Neuronal stem cell (in vitro differentiated cells): ENCODE data around the gene TEDC1.

Experiments
- DNase-seq: peaks from one replicate; pipeline ENCODE4 v3.0.0-alpha.2; 2013; ENCODE audit warnings: low spot score
- H2AFZ ChIP-seq: one replicate; pipeline ENCODE4 v1.6.1; 2013; ENCODE audit warnings: mild to moderate bottlenecking, low read length, inconsistent platforms
- H2AK5ac ChIP-seq: 2 replicates; pipeline ENCODE4 v1.6.1; 2013; ENCODE audit warnings: low read depth, mild to moderate bottlenecking, inconsistent platforms, low read length, moderate library complexity, mixed read lengths
- H2BK120ac ChIP-seq: 2 replicates; pipeline ENCODE4 v1.6.1; 2013; ENCODE audit warnings: low read depth, mild to moderate bottlenecking, inconsistent platforms, low read length, moderate library complexity, mixed read lengths
- H2BK12ac ChIP-seq: one replicate; pipeline ENCODE4 v1.6.1; 2013; ENCODE audit warnings: low read length, inconsistent platforms
- H2BK15ac ChIP-seq: 2 replicates; pipeline ENCODE4 v1.6.1; 2013; ENCODE audit warnings: mild to moderate bottlenecking, low read length, inconsistent platforms, mixed read lengths
- H2BK5ac ChIP-seq: one replicate; pipeline ENCODE4 v1.6.1; 2013; ENCODE audit warnings: inconsistent platforms, mild to moderate bottlenecking, low read length, moderate library complexity
- H3K14ac ChIP-seq: one replicate; pipeline ENCODE4 v1.6.1; 2013; ENCODE audit warnings: low read length, inconsistent platforms
- H3K18ac ChIP-seq: 2 replicates; pipeline ENCODE4 v1.6.1; 2013; ENCODE audit warnings: low read length, inconsistent platforms
- H3K23ac ChIP-seq: 2 replicates; pipeline ENCODE4 v1.6.1; 2013; ENCODE audit warnings: low read depth, mild to moderate bottlenecking, mixed read lengths, low read length, inconsistent platforms; ENCODE audit not compliant: poor library complexity
- H3K27ac ChIP-seq: replicated peaks from 3 replicates; pipeline ENCODE4 v1.5.1; 2013; ENCODE audit warnings: low read length, inconsistent platforms
- H3K27me3 ChIP-seq, 3 experiments: 2 replicates each; pipeline ENCODE4 v1.6.1; 2013; ENCODE audit warnings: low read length in 3 of 3, mild to moderate bottlenecking in 2 of 3, inconsistent platforms in 1 of 3, low read depth in 1 of 3, mixed read lengths in 1 of 3, moderate library complexity in 1 of 3; ENCODE audit not compliant: control insufficient read depth in 3 of 3, insufficient read depth in 3 of 3
- H3K36me3 ChIP-seq, 2 donors: replicated peaks in 1 of 2; 2 replicates each; pipeline ENCODE4 v1.6.1; 2013; ENCODE audit warnings: low read length in 2 of 2; ENCODE audit not compliant: control insufficient read depth in 2 of 2, insufficient read depth in 2 of 2
- H3K4ac ChIP-seq: 2 replicates; pipeline ENCODE4 v1.6.1; 2013; ENCODE audit warnings: inconsistent platforms, mild to moderate bottlenecking, low read length, moderate library complexity
- H3K4me1 ChIP-seq, 2 donors: 1 replicate in 1 of 2; 2 replicates in 1 of 2; pipeline ENCODE4 v1.6.1; 2013; ENCODE audit warnings: low read length in 2 of 2, low read depth in 1 of 2; ENCODE audit not compliant: control insufficient read depth in 2 of 2, insufficient read depth in 1 of 2
- H3K4me2 ChIP-seq: one replicate; pipeline ENCODE4 v1.6.1; 2013; ENCODE audit warnings: mild to moderate bottlenecking, low read length, inconsistent platforms; ENCODE audit not compliant: insufficient read depth, poor library complexity, severe bottlenecking
- H3K4me3 ChIP-seq, 2 donors: 2 replicates each; pipeline ENCODE4 v1.5.1; 2013; ENCODE audit warnings: low read length in 2 of 2, mild to moderate bottlenecking in 2 of 2, inconsistent platforms in 1 of 2, moderate library complexity in 1 of 2
- H3K79me1 ChIP-seq: one replicate; pipeline ENCODE4 v1.6.1; 2013; ENCODE audit warnings: low read depth, mild to moderate bottlenecking, inconsistent platforms, low read length, moderate library complexity
- H3K9ac ChIP-seq: one replicate; pipeline ENCODE4 v1.6.1; 2013; ENCODE audit warnings: mild to moderate bottlenecking, low read depth, low read length, inconsistent platforms; ENCODE audit not compliant: poor library complexity
- H3K9me3 ChIP-seq, 2 donors: replicated peaks in 1 of 2; 2 replicates each; pipeline versions ENCODE3 to v1.6.1; 2013; ENCODE audit warnings: low read length in 2 of 2, mild to moderate bottlenecking in 2 of 2, inconsistent platforms in 1 of 2, low read depth in 1 of 2, mixed read lengths in 1 of 2, moderate library complexity in 1 of 2; ENCODE audit not compliant: control insufficient read depth in 2 of 2, insufficient read depth in 1 of 2
- H4K8ac ChIP-seq: one replicate; pipeline ENCODE4 v1.6.1; 2013; ENCODE audit warnings: low read depth, mild to moderate bottlenecking, inconsistent platforms, low read length, moderate library complexity
- H4K91ac ChIP-seq: one replicate; pipeline ENCODE4 v1.6.1; 2013; ENCODE audit warnings: low read length, low read depth, mild to moderate bottlenecking, inconsistent platforms; ENCODE audit not compliant: poor library complexity
- WGBS, 2 donors: extraction: QIAGEN DNeasy Blood & Tissue Kit; methylation state at CpG; one replicate each; pipeline ENCODE4 v1.1.7; 2013; ENCODE audit warnings: missing lambda C conversion rate in 2 of 2, mixed read lengths in 1 of 2; ENCODE audit not compliant: insufficient read length in 2 of 2, insufficient replicate concordance in 1 of 2; ENCODE audit errors: extremely low coverage in 2 of 2; 5-methylcytosine and 5-hydroxymethylcytosine counted together

The TEDC1 gene

DNA sequence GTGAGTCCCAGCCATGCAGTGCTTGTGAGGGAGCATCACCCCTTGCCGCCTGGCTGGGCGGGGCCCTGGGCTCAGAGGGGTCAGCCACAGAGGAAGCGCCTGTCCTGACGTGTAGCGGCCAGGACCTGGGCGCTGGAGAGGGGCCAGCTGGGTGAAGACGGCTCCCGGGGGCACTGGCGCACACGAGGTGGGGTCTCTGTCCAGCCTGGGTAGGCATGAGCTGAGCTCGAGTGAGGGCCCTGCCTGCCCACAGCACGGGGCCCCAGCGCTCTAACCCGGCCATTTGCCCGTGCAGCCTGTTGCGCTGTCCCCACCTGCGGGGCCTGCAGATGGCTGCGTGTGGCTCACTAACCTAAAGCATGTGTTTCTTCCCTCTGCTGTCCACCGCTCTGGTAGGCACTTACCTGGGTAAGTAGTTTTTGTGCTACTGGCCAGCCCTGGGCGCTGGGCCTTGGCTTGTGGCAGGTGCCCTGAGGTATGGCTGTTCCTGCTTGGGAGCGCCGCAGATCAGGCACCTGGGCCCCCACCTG is 23.0 kb upstream of the TEDC1 start:
- no peak overlapping the region for H4K91ac ChIP-seq

DNA sequence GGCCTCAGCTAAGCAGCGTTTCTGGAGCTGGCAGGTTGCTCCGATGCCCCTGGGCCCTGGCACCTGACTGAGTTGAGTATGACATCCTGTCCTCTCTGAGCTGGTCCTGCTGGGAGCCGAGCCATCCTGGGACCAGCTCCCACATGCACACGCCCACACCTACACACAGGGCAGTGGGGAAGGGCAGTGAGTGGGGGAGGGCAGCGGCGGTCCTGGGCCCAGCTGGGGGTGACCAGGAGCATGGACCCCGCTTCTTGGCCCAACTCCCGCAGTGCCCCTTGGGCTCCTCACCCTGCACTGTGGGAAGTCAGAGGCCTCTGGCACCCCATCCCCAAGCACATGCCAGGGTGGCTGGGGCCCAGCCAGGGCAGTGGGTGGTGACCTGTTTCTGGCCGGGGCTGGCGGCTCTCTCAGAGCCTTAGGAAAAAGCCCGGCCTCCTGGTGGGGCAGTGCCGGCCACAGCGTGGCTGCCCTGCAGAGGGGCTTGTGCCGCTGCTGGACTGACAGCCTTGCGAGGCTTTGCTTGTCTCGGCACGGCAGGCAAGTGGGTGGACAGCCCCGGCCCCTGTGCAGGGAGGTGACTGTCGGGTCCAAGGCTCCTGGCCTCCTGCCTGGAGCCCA is 22.3 kb upstream of the TEDC1 start:
- H3K4me3 ChIP-seq = no peak overlapping the region
- no peak overlapping the region for H3K27ac ChIP-seq
- H3K79me1 ChIP-seq = peaks cover 1% of the 10 kb centered on the region
- H2BK5ac ChIP-seq = peak overlapping the region; percentile 66
- H3K4ac ChIP-seq = no peak overlapping the region
- no peak overlapping the region for H2BK120ac ChIP-seq
- no peak overlapping the region for H4K8ac ChIP-seq
- peak overlapping the region; percentile 89 for H3K23ac ChIP-seq
- peak overlapping the region; percentile 70 for H3K9ac ChIP-seq
- peak overlapping the region; percentile 22 for H2BK12ac ChIP-seq
- no peak overlapping the region for H2AFZ ChIP-seq
- no peak overlapping the region for H3K14ac ChIP-seq
- H3K4me2 ChIP-seq = no peak overlapping the region
- H4K91ac ChIP-seq = no peak overlapping the region
- H3K36me3 ChIP-seq = peaks cover 28 to 68% of the 10 kb centered on the region in 2 donors
- H3K9me3 ChIP-seq = no peaks in the 10 kb centered on the region
- no peak overlapping the region for H3K18ac ChIP-seq
- H3K4me1 ChIP-seq = peaks cover 16 to 28% of the 10 kb centered on the region in 2 donors
- H2AK5ac ChIP-seq = no peak overlapping the region
- H3K27me3 ChIP-seq = no peaks in the 10 kb centered on the region
- no CpG with 5 or more reads among the region's 19 CpGs for WGBS, 2 donors
- DNase-seq = no peak
- H2BK15ac ChIP-seq = no peak overlapping the region

More for the DNA sequence above, 23.0 kb upstream of the TEDC1 start:
- WGBS, 2 donors = no CpG with 5 or more reads among the region's 22 CpGs
- H3K4ac ChIP-seq = no peak overlapping the region
- H3K27me3 ChIP-seq = no peaks in the 10 kb centered on the region
- H3K27ac ChIP-seq = no peak overlapping the region
- H3K4me3 ChIP-seq = no peak overlapping the region
- no peak for DNase-seq
- H3K79me1 ChIP-seq = no peaks in the 10 kb centered on the region
- H3K9me3 ChIP-seq = no peaks in the 10 kb centered on the region
- no peak overlapping the region for H3K4me2 ChIP-seq
- H3K14ac ChIP-seq = no peak overlapping the region
- H2BK120ac ChIP-seq = no peak overlapping the region
- H3K18ac ChIP-seq = no peak overlapping the region
- peaks cover 13 to 22% of the 10 kb centered on the region in 2 donors for H3K4me1 ChIP-seq
- H2AFZ ChIP-seq = no peak overlapping the region
- no peak overlapping the region for H2BK5ac ChIP-seq
- no peak overlapping the region for H3K23ac ChIP-seq
- no peak overlapping the region for H2BK12ac ChIP-seq
- no peak overlapping the region for H4K8ac ChIP-seq
- peaks cover 34 to 75% of the 10 kb centered on the region in 2 donors for H3K36me3 ChIP-seq
- no peak overlapping the region for H2BK15ac ChIP-seq
- H2AK5ac ChIP-seq = no peak overlapping the region
- H3K9ac ChIP-seq = no peak overlapping the region

DNA sequence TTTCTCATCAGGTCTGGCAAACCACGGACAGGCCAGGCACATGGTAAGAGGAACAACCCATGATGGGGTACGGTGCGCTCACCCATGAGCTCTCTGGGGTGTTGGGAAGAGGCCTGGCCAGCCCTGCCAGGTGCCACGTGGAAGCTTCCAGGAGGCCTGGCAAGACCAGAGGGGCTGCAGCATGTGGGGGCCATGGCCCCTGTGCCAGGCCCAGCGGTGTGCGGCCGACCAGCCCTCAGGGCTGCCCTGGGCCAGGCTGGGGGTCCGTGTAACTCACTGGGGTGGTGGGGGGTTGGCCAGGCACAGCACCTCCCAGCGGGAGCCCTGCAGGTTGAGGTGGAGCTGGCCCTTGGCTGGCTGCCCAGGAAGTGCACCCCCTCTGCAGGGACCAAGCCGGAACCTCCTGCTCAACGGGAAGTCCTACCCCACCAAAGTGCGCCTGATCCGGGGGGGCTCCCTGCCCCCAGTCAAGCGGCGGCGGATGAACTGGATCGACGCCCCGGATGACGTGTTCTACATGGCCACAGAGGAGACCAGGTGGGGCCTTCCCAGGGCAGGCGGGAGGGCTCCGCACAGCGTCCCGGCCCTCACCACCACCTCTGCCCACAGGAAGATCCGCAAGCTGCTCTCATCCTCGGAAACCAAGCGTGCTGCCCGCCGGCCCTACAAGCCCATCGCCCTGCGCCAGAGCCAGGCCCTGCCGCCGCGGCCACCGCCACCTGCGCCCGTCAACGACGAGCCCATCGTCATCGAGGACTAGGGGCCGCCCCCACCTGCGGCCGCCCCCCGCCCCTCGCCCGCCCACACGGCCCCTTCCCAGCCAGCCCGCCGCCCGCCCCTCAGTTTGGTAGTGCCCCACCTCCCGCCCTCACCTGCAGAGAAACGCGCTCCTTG is 21.3 kb upstream of the TEDC1 start:
- Histone ChIP-seq H3K27ac (no peak overlapping the region), H3K4me2 (no peak overlapping the region)

More for the DNA sequence above, 21.3 kb upstream of the TEDC1 start:
- no CpG with 5 or more reads among the region's 54 CpGs for WGBS, 2 donors
- peaks cover 17 to 30% of the 10 kb centered on the region in 2 donors for H3K4me1 ChIP-seq
- peaks cover 0 to under 1% (median 0%) of the 10 kb centered on the region in 3 experiments for H3K27me3 ChIP-seq
- peak overlapping the region; percentile 38 for H3K14ac ChIP-seq
- H3K9ac ChIP-seq = no peak overlapping the region
- no peak overlapping the region for H2BK15ac ChIP-seq
- peak overlapping the region; percentile 66 for H2BK5ac ChIP-seq
- H2AFZ ChIP-seq = no peak overlapping the region
- no peak overlapping the region for H2BK12ac ChIP-seq
- no peak overlapping the region for H3K4me3 ChIP-seq
- H2BK120ac ChIP-seq = no peak overlapping the region
- peak overlapping the region; percentile 57 for H3K18ac ChIP-seq
- H3K36me3 ChIP-seq = peaks cover 22 to 58% of the 10 kb centered on the region in 2 donors
- peak overlapping the region; percentile 96 for H3K23ac ChIP-seq
- DNase-seq = no peak
- peaks cover 3% of the 10 kb centered on the region for H3K79me1 ChIP-seq
- peak overlapping the region; percentile 46 for H2AK5ac ChIP-seq
- peak overlapping the region; percentile 17 for H4K8ac ChIP-seq
- no peak overlapping the region for H4K91ac ChIP-seq
- no peak overlapping the region for H3K4ac ChIP-seq
- no peaks in the 10 kb centered on the region for H3K9me3 ChIP-seq
